Subcutaneous abdominal adipose tissue (tissue), 5 donors: ENCODE results near the gene TMEM161B.

ENCODE experiments used
- H3K27ac ChIP-seq: one replicate; pipeline ENCODE4 v1.7.0; 2013; ENCODE audit warnings: low read depth, mild to moderate bottlenecking, inconsistent platforms, low read length, moderate library complexity
- H3K27me3 ChIP-seq, 5 donors: one replicate each; pipeline ENCODE4 v1.7.0; 2013; ENCODE audit warnings: low read length in 5 of 5, inconsistent platforms in 1 of 5; ENCODE audit not compliant: control insufficient read depth in 5 of 5, insufficient read depth in 4 of 5
- H3K36me3 ChIP-seq, 5 donors: one replicate each; pipeline ENCODE4 v1.7.0; 2013; ENCODE audit warnings: low read length in 5 of 5; ENCODE audit not compliant: control insufficient read depth in 5 of 5, insufficient read depth in 5 of 5
- H3K4me1 ChIP-seq, 5 donors: one replicate each; pipeline ENCODE4 v1.7.0; 2013; ENCODE audit warnings: low read length in 5 of 5, mild to moderate bottlenecking in 3 of 5, moderate library complexity in 1 of 5; ENCODE audit not compliant: control insufficient read depth in 5 of 5, insufficient read depth in 5 of 5
- H3K4me3 ChIP-seq, 5 donors: one replicate each; pipeline ENCODE4 v1.7.0; 2013; ENCODE audit warnings: low read length in 5 of 5, low read depth in 1 of 5
- H3K9ac ChIP-seq, 5 donors: one replicate each; pipeline ENCODE4 v1.7.0; 2013; ENCODE audit warnings: low read length in 5 of 5, mild to moderate bottlenecking in 4 of 5, moderate library complexity in 3 of 5
- H3K9me3 ChIP-seq, 5 donors: one replicate each; pipeline ENCODE4 v1.7.0; 2013; ENCODE audit warnings: low read length in 5 of 5; ENCODE audit not compliant: control insufficient read depth in 5 of 5
- donor health status: healthy.
- donor health status: healthy.
- donor health status: healthy.
- donor health status: healthy.
- donor health status: healthy.

TMEM161B gene

GRCh38 chr5:88154891-88155290 lies 113.8 kb downstream of the TMEM161B start:
- H3K4me3 ChIP-seq: no peak overlapping the region
- H3K36me3 ChIP-seq: no peaks in the 10 kb centered on the region
- no peak overlapping the region for H3K27ac ChIP-seq
- H3K4me1 ChIP-seq: no peaks in the 10 kb centered on the region
- no peak overlapping the region for H3K9ac ChIP-seq
- H3K9me3 ChIP-seq: peaks cover 3 to 10% (median 5%) of the 10 kb centered on the region in 5 donors
- peaks cover 0 to 4% (median 0%) of the 10 kb centered on the region in 5 donors for H3K27me3 ChIP-seq

- peaks cover 0 to 8% (median 5%) of the 10 kb centered on the region in 5 donors for H3K27me3 ChIP-seq
- no peak overlapping the region for H3K4me3 ChIP-seq
- H3K9ac ChIP-seq: no peak overlapping the region
- H3K27ac ChIP-seq: no peak overlapping the region
- no peaks in the 10 kb centered on the region for H3K36me3 ChIP-seq
- peaks cover 0 to 3% (median under 1%) of the 10 kb centered on the region in 5 donors for H3K4me1 ChIP-seq
- peaks cover 3 to 10% (median 7%) of the 10 kb centered on the region in 5 donors for H3K9me3 ChIP-seq
Measured at GRCh38 chr5:88150747-88151146, 117.9 kb downstream of the TMEM161B start.

GRCh38 chr5:88145611-88146467 lies 122.8 kb downstream of the TMEM161B start:
- Histone ChIP-seq H3K27ac (no peak overlapping the region), H3K36me3 (no peaks in the 10 kb centered on the region), H3K4me3 (peak overlapping the region; percentile 9 to 53 (median 40)), H3K9ac (no peak overlapping the region), H3K4me1 (peaks cover 5 to 46% (median 42%) of the 10 kb centered on the region in 5 donors), H3K27me3 (peaks cover 15 to 34% (median 31%) of the 10 kb centered on the region in 5 donors), H3K9me3 (peaks cover 0 to 6% (median 2%) of the 10 kb centered on the region in 5 donors)

GRCh38 chr5:88145221-88145610 lies 123.4 kb downstream of the TMEM161B start:
- H3K4me3 ChIP-seq: peak overlapping the region; percentile 9 to 53 (median 40)
- peaks cover 5 to 53% (median 48%) of the 10 kb centered on the region in 5 donors for H3K4me1 ChIP-seq
- peaks cover 15 to 39% (median 36%) of the 10 kb centered on the region in 5 donors for H3K27me3 ChIP-seq
- H3K36me3 ChIP-seq: no peaks in the 10 kb centered on the region
- no peak overlapping the region for H3K9ac ChIP-seq
- no peak overlapping the region for H3K27ac ChIP-seq
- peaks cover 0 to 3% (median 0%) of the 10 kb centered on the region in 5 donors for H3K9me3 ChIP-seq
